HepG2 (cell line): ENCODE results near the gene RBM12. TPM values are rescaled to one million over a fixed set of nuclear protein-coding genes. Genes with fewer than 3 reads are reported as not detected.

Experiments used
- IRF2 ChIP-seq: IDR thresholded peaks from 2 replicates; pipeline ENCODE4 v1.6.1; 2018; ENCODE audit warnings: missing genetic modification reagents, missing compliant biosample characterization
- NKX3-1 ChIP-seq: sonication (generic); formaldehyde crosslinking; IDR thresholded peaks from 2 replicates; pipeline ENCODE4 v1.5.0; 2020; ENCODE audit warnings: missing genetic modification reagents
- PHF21A ChIP-seq: sonication (generic); formaldehyde crosslinking; IDR thresholded peaks from 2 replicates; pipeline ENCODE4 v1.5.0; 2020; ENCODE audit warnings: mild to moderate bottlenecking, missing genetic modification reagents
- PHF5A ChIP-seq: IDR thresholded peaks from one replicate; pipeline ENCODE4 v1.6.1; 2018; ENCODE audit warnings: low read depth, missing genetic modification reagents; ENCODE audit not compliant: unreplicated experiment
- SIX1 ChIP-seq: sonication (generic); formaldehyde crosslinking; IDR thresholded peaks from 2 replicates; pipeline ENCODE4 v1.4.0; 2020; ENCODE audit warnings: missing genetic modification reagents, borderline replicate concordance
- ZNF20 ChIP-seq: sonication (generic); formaldehyde crosslinking; IDR thresholded peaks from 2 replicates; pipeline ENCODE4 v1.4.0; 2020; ENCODE audit warnings: mild to moderate bottlenecking, moderate library complexity, missing genetic modification reagents
- ZNF225 ChIP-seq: sonication (generic); formaldehyde crosslinking; IDR thresholded peaks from 2 replicates; pipeline ENCODE4 v1.4.0; 2020; ENCODE audit warnings: mild to moderate bottlenecking, missing genetic modification reagents
- ZNF296 ChIP-seq: sonication (generic); formaldehyde crosslinking; conservative IDR thresholded peaks from 2 replicates; pipeline ENCODE4 v1.5.0; 2020; ENCODE audit warnings: mild to moderate bottlenecking, missing genetic modification reagents
- ZNF33B ChIP-seq: sonication (generic); formaldehyde crosslinking; IDR thresholded peaks from 2 replicates; pipeline ENCODE4 v1.5.1; 2020; ENCODE audit warnings: mild to moderate bottlenecking, missing genetic modification reagents
- ZNF737 ChIP-seq: sonication (generic); formaldehyde crosslinking; IDR thresholded peaks from 2 replicates; pipeline ENCODE4 v1.5.0; 2020; ENCODE audit warnings: missing genetic modification reagents, mild to moderate bottlenecking, borderline replicate concordance
- ZZZ3 ChIP-seq: sonication (generic); formaldehyde crosslinking; IDR thresholded peaks from 2 replicates; pipeline ENCODE4 v1.4.0; 2020; ENCODE audit warnings: missing genetic modification reagents, mild to moderate bottlenecking, borderline replicate concordance
- polyA plus RNA-seq, 8 experiments: library from polyadenylated mRNA; depleted of rRNA in 3 of 8; stranded (reverse) in 7 of 8; unstranded in 1 of 8; fragments of >200 nt; fragmentation: Illumina TruSeq in 4 of 8; extraction: Trizol in 4 of 8; gene quantifications; 2 replicates each; pipeline versions ENCODE4 v1.2.1 to v1.2.3, GENCODE V29; 2011 to 2016; ENCODE audit warnings: low read depth in 4 of 8, missing spikeins in 1 of 8, mixed read lengths in 1 of 8; ENCODE audit not compliant: insufficient read depth in 1 of 8
- total RNA-seq, 5 experiments: library from RNA; depleted of rRNA; stranded (reverse); fragments of >200 nt; fragmentation: Illumina TruSeq; extraction: Trizol; gene quantifications; 2 replicates each; pipeline ENCODE4 v1.2.3, GENCODE V29; 2016; ENCODE audit warnings: low read depth in 1 of 5
- TF ChIP-seq, protein P1 (sequence below): sonication (generic); formaldehyde crosslinking; IDR thresholded peaks from 2 replicates; pipeline ENCODE4 v1.4.0; 2020; ENCODE audit warnings: missing genetic modification reagents, borderline replicate concordance
- TF ChIP-seq, protein P2 (sequence below): IDR thresholded peaks from 2 replicates; pipeline ENCODE4 v1.4.0; 2020; ENCODE audit warnings: mild to moderate bottlenecking, missing genetic modification reagents
- TF ChIP-seq, protein P3 (sequence below): sonication (generic); formaldehyde crosslinking; IDR thresholded peaks from 2 replicates; pipeline ENCODE4 v1.4.0; 2020; ENCODE audit warnings: missing genetic modification reagents
- TF ChIP-seq, protein P4 (sequence below): sonication (generic); formaldehyde crosslinking; IDR thresholded peaks from 2 replicates; pipeline ENCODE4 v1.8.0; 2022; ENCODE audit warnings: missing genetic modification reagents, mild to moderate bottlenecking, borderline replicate concordance

The RBM12 gene
- total and polyA plus RNA-seq, 2 of the 13 experiments (the other 11 are each of a cell fraction or from before 2014, with no cell fraction given) = 97.9 to 104 TPM

DNA sequence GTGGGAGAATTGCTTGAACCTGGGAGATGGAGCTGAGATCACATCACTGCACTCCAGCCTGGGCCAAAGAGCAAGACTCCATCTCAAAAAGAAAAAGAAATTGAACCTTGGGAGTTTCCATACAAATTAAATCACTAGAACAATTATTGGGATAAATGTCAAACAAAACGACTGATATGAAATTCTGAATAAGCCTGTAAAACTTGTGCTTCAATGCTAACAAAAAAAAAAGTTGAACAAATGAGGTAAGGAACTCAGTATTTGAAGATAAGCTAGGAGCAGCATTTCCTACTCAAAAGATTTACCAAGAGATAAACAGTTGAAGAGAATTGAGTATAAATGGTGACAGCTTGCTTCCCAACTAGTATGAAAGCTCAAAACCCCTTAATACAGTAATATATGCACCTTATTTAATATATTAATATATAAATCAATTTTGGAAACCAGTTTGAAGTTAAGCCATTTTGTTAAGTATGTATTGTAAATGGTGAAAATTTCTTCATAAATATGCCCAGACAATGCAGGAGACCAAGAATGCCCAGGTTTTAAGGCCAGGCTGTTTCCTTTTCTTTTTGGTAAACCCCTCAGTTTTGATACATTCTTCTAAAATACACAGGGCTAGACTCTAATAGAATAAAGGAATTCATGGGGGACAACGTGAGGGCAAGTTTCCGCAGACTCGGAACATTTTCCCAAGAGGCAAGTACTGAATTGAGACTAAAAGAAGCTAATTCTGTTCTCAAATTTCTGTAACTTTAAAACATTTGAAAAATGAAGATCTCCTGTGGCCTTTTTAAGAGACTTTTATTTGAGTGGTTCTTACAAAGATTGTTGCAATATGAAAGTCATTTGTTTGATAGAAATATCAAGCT, 38.4 kb upstream of the RBM12 start (continued):
- TF ChIP-seq, protein P1, sequence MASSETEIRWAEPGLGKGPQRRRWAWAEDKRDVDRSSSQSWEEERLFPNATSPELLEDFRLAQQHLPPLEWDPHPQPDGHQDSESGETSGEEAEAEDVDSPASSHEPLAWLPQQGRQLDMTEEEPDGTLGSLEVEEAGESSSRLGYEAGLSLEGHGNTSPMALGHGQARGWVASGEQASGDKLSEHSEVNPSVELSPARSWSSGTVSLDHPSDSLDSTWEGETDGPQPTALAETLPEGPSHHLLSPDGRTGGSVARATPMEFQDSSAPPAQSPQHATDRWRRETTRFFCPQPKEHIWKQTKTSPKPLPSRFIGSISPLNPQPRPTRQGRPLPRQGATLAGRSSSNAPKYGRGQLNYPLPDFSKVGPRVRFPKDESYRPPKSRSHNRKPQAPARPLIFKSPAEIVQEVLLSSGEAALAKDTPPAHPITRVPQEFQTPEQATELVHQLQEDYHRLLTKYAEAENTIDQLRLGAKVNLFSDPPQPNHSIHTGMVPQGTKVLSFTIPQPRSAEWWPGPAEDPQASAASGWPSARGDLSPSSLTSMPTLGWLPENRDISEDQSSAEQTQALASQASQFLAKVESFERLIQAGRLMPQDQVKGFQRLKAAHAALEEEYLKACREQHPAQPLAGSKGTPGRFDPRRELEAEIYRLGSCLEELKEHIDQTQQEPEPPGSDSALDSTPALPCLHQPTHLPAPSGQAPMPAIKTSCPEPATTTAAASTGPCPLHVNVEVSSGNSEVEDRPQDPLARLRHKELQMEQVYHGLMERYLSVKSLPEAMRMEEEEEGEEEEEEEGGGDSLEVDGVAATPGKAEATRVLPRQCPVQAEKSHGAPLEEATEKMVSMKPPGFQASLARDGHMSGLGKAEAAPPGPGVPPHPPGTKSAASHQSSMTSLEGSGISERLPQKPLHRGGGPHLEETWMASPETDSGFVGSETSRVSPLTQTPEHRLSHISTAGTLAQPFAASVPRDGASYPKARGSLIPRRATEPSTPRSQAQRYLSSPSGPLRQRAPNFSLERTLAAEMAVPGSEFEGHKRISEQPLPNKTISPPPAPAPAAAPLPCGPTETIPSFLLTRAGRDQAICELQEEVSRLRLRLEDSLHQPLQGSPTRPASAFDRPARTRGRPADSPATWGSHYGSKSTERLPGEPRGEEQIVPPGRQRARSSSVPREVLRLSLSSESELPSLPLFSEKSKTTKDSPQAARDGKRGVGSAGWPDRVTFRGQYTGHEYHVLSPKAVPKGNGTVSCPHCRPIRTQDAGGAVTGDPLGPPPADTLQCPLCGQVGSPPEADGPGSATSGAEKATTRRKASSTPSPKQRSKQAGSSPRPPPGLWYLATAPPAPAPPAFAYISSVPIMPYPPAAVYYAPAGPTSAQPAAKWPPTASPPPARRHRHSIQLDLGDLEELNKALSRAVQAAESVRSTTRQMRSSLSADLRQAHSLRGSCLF (CRISPR knock-in tag) = no peak
- TF ChIP-seq ZNF296 (CRISPR knock-in tag) (no peak), ZNF225 (no peak), ZNF737 (no peak), IRF2 (CRISPR knock-in tag) (no peak), ZNF33B (CRISPR knock-in tag) (no peak), ZNF20 (CRISPR knock-in tag) (no peak), PHF5A (peak; percentile 63), ZZZ3 (no peak), NKX3-1 (peak; percentile 62), PHF21A (CRISPR knock-in tag) (no peak), SIX1 (CRISPR knock-in tag) (no peak)
- TF ChIP-seq, protein P2, sequence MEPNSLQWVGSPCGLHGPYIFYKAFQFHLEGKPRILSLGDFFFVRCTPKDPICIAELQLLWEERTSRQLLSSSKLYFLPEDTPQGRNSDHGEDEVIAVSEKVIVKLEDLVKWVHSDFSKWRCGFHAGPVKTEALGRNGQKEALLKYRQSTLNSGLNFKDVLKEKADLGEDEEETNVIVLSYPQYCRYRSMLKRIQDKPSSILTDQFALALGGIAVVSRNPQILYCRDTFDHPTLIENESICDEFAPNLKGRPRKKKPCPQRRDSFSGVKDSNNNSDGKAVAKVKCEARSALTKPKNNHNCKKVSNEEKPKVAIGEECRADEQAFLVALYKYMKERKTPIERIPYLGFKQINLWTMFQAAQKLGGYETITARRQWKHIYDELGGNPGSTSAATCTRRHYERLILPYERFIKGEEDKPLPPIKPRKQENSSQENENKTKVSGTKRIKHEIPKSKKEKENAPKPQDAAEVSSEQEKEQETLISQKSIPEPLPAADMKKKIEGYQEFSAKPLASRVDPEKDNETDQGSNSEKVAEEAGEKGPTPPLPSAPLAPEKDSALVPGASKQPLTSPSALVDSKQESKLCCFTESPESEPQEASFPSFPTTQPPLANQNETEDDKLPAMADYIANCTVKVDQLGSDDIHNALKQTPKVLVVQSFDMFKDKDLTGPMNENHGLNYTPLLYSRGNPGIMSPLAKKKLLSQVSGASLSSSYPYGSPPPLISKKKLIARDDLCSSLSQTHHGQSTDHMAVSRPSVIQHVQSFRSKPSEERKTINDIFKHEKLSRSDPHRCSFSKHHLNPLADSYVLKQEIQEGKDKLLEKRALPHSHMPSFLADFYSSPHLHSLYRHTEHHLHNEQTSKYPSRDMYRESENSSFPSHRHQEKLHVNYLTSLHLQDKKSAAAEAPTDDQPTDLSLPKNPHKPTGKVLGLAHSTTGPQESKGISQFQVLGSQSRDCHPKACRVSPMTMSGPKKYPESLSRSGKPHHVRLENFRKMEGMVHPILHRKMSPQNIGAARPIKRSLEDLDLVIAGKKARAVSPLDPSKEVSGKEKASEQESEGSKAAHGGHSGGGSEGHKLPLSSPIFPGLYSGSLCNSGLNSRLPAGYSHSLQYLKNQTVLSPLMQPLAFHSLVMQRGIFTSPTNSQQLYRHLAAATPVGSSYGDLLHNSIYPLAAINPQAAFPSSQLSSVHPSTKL (CRISPR knock-in tag) = no peak
- TF ChIP-seq, protein P3, sequence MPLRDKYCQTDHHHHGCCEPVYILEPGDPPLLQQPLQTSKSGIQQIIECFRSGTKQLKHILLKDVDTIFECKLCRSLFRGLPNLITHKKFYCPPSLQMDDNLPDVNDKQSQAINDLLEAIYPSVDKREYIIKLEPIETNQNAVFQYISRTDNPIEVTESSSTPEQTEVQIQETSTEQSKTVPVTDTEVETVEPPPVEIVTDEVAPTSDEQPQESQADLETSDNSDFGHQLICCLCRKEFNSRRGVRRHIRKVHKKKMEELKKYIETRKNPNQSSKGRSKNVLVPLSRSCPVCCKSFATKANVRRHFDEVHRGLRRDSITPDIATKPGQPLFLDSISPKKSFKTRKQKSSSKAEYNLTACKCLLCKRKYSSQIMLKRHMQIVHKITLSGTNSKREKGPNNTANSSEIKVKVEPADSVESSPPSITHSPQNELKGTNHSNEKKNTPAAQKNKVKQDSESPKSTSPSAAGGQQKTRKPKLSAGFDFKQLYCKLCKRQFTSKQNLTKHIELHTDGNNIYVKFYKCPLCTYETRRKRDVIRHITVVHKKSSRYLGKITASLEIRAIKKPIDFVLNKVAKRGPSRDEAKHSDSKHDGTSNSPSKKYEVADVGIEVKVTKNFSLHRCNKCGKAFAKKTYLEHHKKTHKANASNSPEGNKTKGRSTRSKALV (CRISPR knock-in tag) = no peak
- TF ChIP-seq, protein P4, sequence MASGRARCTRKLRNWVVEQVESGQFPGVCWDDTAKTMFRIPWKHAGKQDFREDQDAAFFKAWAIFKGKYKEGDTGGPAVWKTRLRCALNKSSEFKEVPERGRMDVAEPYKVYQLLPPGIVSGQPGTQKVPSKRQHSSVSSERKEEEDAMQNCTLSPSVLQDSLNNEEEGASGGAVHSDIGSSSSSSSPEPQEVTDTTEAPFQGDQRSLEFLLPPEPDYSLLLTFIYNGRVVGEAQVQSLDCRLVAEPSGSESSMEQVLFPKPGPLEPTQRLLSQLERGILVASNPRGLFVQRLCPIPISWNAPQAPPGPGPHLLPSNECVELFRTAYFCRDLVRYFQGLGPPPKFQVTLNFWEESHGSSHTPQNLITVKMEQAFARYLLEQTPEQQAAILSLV (CRISPR knock-in tag) = no peak
